HepG2 (cell line): ENCODE data around the gene MYL6. TPM values are rescaled to one million over a fixed set of nuclear protein-coding genes. Genes with fewer than 3 reads are reported as not detected.

Source experiments
- CREB1 ChIP-seq, 2 experiments: fragments of 450-650 bp in 1 of 2; IDR thresholded peaks; 2 replicates each; pipeline ENCODE4 v1.6.1; 2016 to 2017; ENCODE audit warnings: control low read depth in 1 of 2, mild to moderate bottlenecking in 1 of 2, missing compliant biosample characterization in 1 of 2, missing genetic modification characterization in 1 of 2
- GABPB1 ChIP-seq: IDR thresholded peaks from 2 replicates; pipeline ENCODE4 v1.6.1; 2016; ENCODE audit warnings: mild to moderate bottlenecking, missing genetic modification reagents, moderate library complexity, missing compliant biosample characterization
- MYNN ChIP-seq: sonication (generic); formaldehyde crosslinking; IDR thresholded peaks from 2 replicates; pipeline ENCODE4 v1.4.0; 2020; ENCODE audit warnings: mild to moderate bottlenecking, low read depth, missing genetic modification reagents
- NFRKB ChIP-seq: fragments of 450-650 bp; IDR thresholded peaks from 2 replicates; pipeline ENCODE4 v1.6.1; 2017
- NR2F2 ChIP-seq: IDR thresholded peaks from 2 replicates; pipeline ENCODE4 v1.6.1; 2012; ENCODE audit warnings: low read depth, inconsistent platforms, borderline replicate concordance
- SP2 ChIP-seq: sonication (generic); formaldehyde crosslinking; IDR thresholded peaks from 2 replicates; pipeline ENCODE4 v1.5.1; 2020; ENCODE audit warnings: mild to moderate bottlenecking, missing genetic modification reagents
- ZNF317 ChIP-seq: sonication (generic); formaldehyde crosslinking; IDR thresholded peaks from 2 replicates; pipeline ENCODE4 v1.5.0; 2020; ENCODE audit warnings: mild to moderate bottlenecking, missing genetic modification reagents
- ZNF430 ChIP-seq: sonication (generic); formaldehyde crosslinking; IDR thresholded peaks from 2 replicates; pipeline ENCODE4 v1.9.0; 2021; ENCODE audit warnings: mild to moderate bottlenecking, missing genetic modification reagents
- ZNF510 ChIP-seq: sonication (generic); formaldehyde crosslinking; IDR thresholded peaks from 2 replicates; pipeline ENCODE4 v1.4.0; 2020; ENCODE audit warnings: low read depth, mild to moderate bottlenecking, missing genetic modification reagents
- ZNF543 ChIP-seq: sonication (generic); formaldehyde crosslinking; IDR thresholded peaks from 2 replicates; pipeline ENCODE4 v1.4.0; 2020; ENCODE audit warnings: mild to moderate bottlenecking, missing genetic modification reagents
- ZNF768 ChIP-seq: sonication (generic); formaldehyde crosslinking; IDR thresholded peaks from 2 replicates; pipeline ENCODE4 v1.4.0; 2020; ENCODE audit warnings: missing genetic modification reagents
- polyA plus RNA-seq, 8 experiments: library from polyadenylated mRNA; depleted of rRNA in 3 of 8; stranded (reverse) in 7 of 8; unstranded in 1 of 8; fragments of >200 nt; fragmentation: Illumina TruSeq in 4 of 8; extraction: Trizol in 4 of 8; gene quantifications; 2 replicates each; pipeline versions ENCODE4 v1.2.1 to v1.2.3, GENCODE V29; 2011 to 2016; ENCODE audit warnings: low read depth in 4 of 8, missing spikeins in 1 of 8, mixed read lengths in 1 of 8; ENCODE audit not compliant: insufficient read depth in 1 of 8
- total RNA-seq, 5 experiments: library from RNA; depleted of rRNA; stranded (reverse); fragments of >200 nt; fragmentation: Illumina TruSeq; extraction: Trizol; gene quantifications; 2 replicates each; pipeline ENCODE4 v1.2.3, GENCODE V29; 2016; ENCODE audit warnings: low read depth in 1 of 5
- TF ChIP-seq, protein P1 (sequence below): sonication (generic); formaldehyde crosslinking; conservative IDR thresholded peaks from 2 replicates; pipeline ENCODE4 v1.4.0; 2020; ENCODE audit warnings: missing genetic modification reagents
- TF ChIP-seq, protein P2 (sequence below): sonication (generic); formaldehyde crosslinking; IDR thresholded peaks from 2 replicates; pipeline ENCODE4 v1.4.0; 2020; ENCODE audit warnings: missing genetic modification reagents
- TF ChIP-seq, protein P3 (sequence below): sonication (generic); formaldehyde crosslinking; IDR thresholded peaks from 2 replicates; pipeline ENCODE4 v1.8.1; 2022; ENCODE audit warnings: low read depth, mild to moderate bottlenecking, missing genetic modification reagents
- TF ChIP-seq, protein P4 (sequence below): sonication (generic); formaldehyde crosslinking; IDR thresholded peaks from 2 replicates; pipeline ENCODE4 v1.4.0; 2020; ENCODE audit warnings: mild to moderate bottlenecking, missing genetic modification reagents

Gene MYL6
- total and polyA plus RNA-seq, 2 of the 13 experiments (the other 11 are each of a cell fraction or from before 2014, with no cell fraction given): 1,127 to 1,192 TPM

DNA sequence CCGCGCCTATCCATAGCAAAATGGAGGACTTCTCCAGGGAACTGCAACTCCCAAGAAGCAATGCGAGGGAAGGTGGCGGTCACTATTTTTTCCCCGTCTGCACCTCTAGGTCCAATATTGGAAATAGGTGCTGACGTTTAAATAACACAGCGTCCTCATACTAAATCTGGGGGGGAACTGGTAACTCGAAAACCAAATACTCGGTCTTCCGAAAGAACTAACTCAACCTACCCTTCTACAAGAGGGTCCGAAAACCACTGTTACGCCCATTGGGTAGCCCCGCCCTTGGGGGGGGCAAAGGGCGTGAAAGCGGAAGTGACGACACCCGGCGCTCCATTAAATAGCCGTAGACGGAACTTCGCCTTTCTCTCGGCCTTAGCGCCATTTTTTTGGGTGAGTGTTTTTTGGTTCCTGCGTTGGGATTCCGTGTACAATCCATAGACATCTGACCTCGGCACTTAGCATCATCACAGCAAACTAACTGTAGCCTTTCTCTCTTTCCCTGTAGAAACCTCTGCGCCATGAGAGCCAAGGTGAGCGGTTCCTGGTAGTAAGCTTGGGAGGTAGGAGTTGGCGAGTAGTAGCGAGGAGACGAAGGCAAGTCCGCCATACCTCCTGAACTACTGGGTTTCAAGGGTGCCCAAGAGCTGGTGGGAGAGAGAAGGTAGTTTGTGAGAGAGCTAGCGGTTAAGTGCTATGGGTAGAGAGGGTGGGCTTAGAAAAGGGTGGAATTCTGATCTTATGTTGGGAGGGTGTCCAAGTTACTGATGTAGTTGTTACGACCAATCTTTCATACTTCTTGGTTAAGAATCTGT lies 41.7 kb upstream of the MYL6 start, which contains the start of gene RPL41 (continued):
- TF ChIP-seq ZNF317 (CRISPR knock-in tag): peak; percentile 81
- TF ChIP-seq ZNF430 (CRISPR knock-in tag): peak; percentile 56; the same call in 1 of the 2 replicates
- TF ChIP-seq, protein P1, sequence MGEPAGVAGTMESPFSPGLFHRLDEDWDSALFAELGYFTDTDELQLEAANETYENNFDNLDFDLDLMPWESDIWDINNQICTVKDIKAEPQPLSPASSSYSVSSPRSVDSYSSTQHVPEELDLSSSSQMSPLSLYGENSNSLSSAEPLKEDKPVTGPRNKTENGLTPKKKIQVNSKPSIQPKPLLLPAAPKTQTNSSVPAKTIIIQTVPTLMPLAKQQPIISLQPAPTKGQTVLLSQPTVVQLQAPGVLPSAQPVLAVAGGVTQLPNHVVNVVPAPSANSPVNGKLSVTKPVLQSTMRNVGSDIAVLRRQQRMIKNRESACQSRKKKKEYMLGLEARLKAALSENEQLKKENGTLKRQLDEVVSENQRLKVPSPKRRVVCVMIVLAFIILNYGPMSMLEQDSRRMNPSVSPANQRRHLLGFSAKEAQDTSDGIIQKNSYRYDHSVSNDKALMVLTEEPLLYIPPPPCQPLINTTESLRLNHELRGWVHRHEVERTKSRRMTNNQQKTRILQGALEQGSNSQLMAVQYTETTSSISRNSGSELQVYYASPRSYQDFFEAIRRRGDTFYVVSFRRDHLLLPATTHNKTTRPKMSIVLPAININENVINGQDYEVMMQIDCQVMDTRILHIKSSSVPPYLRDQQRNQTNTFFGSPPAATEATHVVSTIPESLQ (CRISPR knock-in tag): peak; percentile 90; the same call in 1 of the 2 replicates
- peak; percentile 94 for TF ChIP-seq GABPB1 (CRISPR knock-in tag)
- peak; percentile 96 for TF ChIP-seq ZNF510
- TF ChIP-seq, protein P2, sequence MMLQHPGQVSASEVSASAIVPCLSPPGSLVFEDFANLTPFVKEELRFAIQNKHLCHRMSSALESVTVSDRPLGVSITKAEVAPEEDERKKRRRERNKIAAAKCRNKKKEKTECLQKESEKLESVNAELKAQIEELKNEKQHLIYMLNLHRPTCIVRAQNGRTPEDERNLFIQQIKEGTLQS (CRISPR knock-in tag): 0 out of 2 replicates have a peak, but pooled peaks have one; percentile 9
- TF ChIP-seq, protein P3, sequence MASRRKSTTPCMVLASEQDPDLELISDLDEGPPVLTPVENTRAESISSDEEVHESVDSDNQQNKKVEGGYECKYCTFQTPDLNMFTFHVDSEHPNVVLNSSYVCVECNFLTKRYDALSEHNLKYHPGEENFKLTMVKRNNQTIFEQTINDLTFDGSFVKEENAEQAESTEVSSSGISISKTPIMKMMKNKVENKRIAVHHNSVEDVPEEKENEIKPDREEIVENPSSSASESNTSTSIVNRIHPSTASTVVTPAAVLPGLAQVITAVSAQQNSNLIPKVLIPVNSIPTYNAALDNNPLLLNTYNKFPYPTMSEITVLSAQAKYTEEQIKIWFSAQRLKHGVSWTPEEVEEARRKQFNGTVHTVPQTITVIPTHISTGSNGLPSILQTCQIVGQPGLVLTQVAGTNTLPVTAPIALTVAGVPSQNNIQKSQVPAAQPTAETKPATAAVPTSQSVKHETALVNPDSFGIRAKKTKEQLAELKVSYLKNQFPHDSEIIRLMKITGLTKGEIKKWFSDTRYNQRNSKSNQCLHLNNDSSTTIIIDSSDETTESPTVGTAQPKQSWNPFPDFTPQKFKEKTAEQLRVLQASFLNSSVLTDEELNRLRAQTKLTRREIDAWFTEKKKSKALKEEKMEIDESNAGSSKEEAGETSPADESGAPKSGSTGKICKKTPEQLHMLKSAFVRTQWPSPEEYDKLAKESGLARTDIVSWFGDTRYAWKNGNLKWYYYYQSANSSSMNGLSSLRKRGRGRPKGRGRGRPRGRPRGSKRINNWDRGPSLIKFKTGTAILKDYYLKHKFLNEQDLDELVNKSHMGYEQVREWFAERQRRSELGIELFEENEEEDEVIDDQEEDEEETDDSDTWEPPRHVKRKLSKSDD (CRISPR knock-in tag): 0 out of 2 replicates have a peak, but pooled peaks have one; percentile 67
- TF ChIP-seq, protein P4, sequence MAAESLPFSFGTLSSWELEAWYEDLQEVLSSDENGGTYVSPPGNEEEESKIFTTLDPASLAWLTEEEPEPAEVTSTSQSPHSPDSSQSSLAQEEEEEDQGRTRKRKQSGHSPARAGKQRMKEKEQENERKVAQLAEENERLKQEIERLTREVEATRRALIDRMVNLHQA (CRISPR knock-in tag): no peak; the same call in 1 of the 2 replicates
- TF ChIP-seq NFRKB: peak; percentile 87
- no peak; the same call in 1 of the 2 replicates for TF ChIP-seq ZNF768 (CRISPR knock-in tag)
- peak; percentile 78 for TF ChIP-seq ZNF543 (CRISPR knock-in tag)
- TF ChIP-seq CREB1 (IDR thresholded peaks at IDR 0.05): peak; percentile 93
- TF ChIP-seq CREB1 (CRISPR knock-in tag; IDR thresholded peaks at IDR 0.05): peak; percentile 99
- TF ChIP-seq NR2F2: peak; percentile 17; the same call in 1 of the 2 replicates
- peak; percentile 81; the same call in 1 of the 2 replicates for TF ChIP-seq MYNN (CRISPR knock-in tag)
- TF ChIP-seq SP2 (CRISPR knock-in tag): no peak
